Measurements from ENCODE around the gene GRK5.

GRK5 gene

GRCh38 chr10:119496273-119496672 lies 288.9 kb downstream of the GRK5 start:
- no peak for DNase-seq

- no peak for DNase-seq
Observed at GRCh38 chr10:119497243-119497642, 289.9 kb downstream of the GRK5 start.

DNA sequence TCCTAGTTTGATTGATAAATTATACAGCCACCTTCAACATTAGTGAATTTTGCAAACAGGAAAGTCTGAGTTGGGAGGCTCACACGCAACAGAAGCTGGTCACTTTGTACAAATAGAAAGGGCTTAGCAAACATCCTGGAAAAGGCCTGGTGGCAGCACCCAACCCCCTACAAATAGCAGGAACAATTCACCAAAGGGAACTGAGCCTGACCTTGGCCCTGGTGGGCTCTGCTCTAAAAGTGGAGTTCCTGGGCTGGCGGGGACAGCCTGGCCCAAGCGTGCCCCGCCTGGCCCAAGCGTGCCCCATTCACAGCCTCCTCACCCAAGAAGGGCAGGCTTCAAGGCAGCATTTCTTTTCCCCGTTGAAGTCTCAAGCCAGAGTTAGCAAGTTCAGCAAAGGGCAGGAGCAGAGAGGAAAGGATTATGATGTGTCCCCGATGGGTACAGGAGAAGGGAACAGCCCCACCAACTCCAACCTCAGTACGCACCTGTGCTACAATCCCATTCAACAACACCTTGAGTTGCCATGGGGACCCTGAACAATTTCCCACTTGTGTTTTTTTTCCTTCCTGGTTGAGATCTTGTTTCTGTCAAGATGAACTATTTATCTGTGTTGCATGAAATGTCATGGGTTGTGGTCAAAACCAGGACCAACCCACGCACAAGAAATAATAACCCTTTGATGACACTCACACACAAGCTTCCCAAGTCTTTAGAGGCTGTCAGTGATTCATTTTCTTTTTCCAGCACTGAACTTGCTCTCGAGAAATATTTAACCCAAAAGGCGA lies 291.7 kb downstream of the GRK5 start:
- no peak for DNase-seq

DNA sequence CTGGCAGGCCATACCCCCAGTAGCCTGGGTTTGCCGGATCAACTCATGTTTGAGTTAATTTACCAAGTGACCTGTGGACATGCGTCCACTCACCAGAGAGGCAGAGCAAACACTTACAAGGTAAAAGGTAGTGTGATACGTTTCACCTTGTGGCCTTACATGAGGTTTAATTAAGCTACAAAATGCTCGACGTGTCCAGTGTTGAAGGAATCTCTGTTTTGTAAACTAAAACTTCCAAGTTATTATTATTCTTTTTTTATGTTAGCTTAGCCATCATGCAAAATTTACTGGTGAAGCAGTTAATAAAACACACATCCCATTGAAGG lies 292.3 kb downstream of the GRK5 start:
- DNase-seq, result no peak

DNA sequence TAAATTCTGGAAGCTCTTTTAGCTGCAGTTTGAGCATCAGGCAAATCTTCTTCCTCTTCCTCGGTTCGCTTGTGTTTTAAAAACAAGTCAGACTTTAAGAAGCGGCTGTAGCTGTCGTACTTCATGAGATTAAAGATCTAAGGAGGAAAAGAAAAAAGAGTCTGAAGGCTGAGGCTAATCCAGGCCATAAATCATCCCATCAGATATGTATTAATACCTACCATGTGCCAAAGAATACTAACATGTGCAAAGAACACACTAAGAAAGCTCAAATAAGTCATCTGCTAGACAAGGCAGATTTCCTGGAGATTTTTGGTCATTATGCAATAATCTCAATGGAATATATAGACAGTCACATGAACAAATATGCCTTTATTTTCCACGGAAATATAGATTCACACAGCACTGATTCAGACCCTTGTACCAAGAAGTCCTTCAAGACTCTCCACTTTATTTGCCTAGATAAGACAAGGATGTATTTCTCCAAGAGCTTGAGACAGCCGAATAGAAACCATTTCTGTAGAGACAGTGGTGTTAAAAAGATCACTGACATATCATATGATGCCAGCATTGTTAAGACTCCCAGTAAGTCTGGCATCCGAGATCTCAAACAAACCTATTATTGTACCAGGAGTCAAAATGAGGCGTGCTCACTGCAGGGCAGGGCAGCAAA lies 292.9 kb downstream of the GRK5 start:
- no peak for DNase-seq

DNA sequence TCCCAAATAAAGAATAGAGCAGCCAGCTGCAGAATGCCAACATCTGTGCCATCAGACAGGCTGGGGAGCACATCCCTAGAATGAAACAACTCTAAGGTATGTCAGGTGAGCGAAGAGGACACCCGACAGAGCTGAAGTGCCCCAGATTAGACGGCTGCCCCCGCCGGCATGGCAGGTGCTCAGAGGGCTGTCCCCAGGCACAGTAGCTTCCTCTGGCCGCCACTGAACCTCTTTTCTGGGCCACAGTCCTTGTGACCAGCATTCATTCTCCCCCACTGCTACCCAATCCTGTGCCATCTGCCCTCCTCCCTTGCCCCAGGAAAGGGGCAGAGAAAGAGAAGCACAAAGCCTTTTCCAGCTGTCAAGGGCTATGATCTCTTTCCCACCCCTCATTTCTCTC lies 293.4 kb downstream of the GRK5 start:
- DNase-seq, result no peak

DNA sequence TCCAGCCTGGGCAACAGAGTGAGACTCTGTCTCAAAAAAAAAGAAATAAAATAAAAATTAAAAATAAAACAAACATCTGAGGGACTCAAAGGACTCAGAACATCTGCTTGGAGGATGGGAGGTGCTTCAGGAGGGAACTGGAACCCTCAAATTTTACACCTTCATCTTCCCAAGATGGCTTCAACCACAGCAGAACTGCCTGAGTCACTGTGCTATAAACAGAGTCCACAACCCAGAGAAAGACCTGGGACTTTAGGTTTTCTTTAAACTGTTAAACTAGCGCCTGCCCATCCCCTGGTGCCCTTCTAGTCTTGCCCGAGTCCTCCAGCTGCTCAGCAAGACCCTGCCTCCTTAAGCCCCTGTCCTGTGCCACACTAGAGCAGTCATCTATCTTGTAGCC lies 294.3 kb downstream of the GRK5 start:
- no peak for DNase-seq

- DNase-seq, result no peak
Observed at GRCh38 chr10:119502209-119502608, 294.8 kb downstream of the GRK5 start.

- DNase-seq, result no peak
Observed at GRCh38 chr10:119502618-119503155, 295.3 kb downstream of the GRK5 start.

DNA sequence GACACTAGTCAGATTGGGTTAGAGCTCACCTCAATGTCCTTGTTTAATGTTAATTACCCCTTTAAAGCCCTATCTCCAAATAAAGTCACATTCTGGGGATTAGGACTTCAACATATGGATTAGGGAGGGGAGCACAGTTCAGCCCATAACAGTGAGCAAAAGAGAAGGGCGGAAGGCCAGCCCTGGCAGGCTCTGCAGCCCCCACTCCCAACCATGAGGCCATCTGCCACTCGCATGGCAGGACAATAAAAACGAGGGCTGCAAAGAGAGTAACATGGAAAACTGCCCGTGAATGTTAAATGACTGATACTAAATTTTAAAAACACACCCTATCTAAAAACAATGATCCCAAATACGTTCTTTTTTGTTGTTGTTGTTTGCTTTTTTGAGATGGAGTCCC lies 296.4 kb downstream of the GRK5 start:
- no peak for DNase-seq

DNA sequence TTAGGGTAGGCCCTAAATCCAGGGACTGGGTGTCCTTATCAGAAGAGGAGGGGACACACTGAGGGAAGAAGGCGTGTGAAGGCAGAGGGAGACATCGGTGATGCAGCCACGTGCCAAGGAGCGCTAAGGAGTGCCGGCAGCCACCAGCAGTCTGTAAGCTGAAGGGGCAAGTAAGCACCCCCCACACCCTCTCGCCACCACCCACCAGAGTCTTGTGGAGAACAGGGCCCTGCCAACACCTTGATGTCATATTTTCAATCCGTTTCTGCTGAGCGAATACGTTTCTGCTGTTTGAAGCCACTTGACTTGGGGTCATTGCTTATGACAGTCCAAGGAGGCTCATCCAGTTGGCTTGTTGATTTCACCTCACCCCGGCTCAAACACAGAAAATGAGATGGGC lies 297.3 kb downstream of the GRK5 start:
- DNase-seq, result no peak

- no peak for DNase-seq
Observed at GRCh38 chr10:119505131-119505551, 297.8 kb downstream of the GRK5 start.
